Spleen (tissue), 7 donors: ENCODE measurements around the gene GKN1.

ENCODE experiments used
- POLR2A ChIP-seq, 3 donors: fragments of 450-650 bp; IDR thresholded peaks; one replicate each; pipeline ENCODE4 v1.5.1; 2017; ENCODE audit warnings: antibody characterized with exemption in 3 of 3, mild to moderate bottlenecking in 1 of 3
- TF ChIP-seq, protein P1 (sequence below), 11 experiments: fragments of 200-600 bp in 7 of 11; fragments of 450-650 bp in 4 of 11; sonication (generic) in 4 of 11; IDR thresholded peaks in 8 of 11; conservative IDR thresholded peaks in 3 of 11; 1 replicate in 7 of 11; 2 replicates in 4 of 11; pipeline versions ENCODE4 v1.4.0 to v1.8.0; 2016 to 2021; ENCODE audit warnings: antibody characterized with exemption in 11 of 11, inconsistent platforms in 4 of 11, mild to moderate bottlenecking in 1 of 11
- donor health status: DM: no; HTN: no; CAD: no; lungs with moderate emphysema.
- donor health status: DM: no; HTN: no; CAD: no.
- donor health status: DM: no; HTN: no; CAD: no.

DNA sequence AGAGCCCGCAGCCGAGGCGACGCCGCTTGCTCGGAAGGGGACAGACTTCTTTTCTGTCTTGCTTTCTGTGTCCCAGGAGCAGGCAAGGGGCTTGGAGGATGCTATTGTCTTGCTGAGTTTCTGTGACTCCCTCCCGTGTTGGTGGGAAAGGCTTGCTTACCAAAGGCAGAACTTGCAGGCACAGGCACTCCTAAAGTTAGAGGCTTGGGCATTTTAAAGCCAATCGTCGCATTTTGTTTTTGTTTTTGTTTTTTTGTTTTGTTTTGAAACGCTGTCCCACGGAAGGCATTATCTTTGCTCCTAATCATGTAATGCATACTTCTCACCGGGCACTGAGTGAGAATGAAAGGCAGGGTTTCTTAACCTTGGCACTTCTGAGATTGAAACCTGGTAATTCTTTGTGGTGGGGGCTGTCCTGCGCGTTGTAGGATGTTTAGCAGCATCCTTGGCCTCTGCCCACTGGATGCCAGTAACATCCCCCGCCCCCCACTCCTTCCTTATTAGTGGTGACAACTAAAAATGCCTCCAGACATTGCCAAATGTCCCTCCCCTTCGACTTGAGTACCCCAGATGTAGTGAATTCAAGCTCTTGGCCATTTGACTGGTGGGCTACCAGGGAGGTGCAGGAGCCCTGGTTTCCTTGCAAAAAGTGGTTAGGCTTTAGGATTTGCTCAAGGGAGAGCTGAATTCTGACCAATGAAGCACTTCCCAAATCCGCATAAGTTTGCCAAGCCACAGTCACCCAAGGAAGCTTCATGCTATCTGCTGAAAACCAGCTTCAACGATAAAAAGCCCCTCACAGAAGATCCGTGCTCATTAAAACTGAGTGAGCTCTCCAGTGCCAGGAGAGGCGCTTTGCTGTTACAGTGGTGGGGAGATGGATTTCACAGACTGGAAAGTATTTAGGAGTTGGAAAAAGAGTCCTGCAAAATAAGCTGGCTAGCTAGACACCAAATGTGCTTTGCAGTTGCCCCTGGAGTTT is 39.7 kb downstream of the GKN1 start:
- TF ChIP-seq, protein P1, sequence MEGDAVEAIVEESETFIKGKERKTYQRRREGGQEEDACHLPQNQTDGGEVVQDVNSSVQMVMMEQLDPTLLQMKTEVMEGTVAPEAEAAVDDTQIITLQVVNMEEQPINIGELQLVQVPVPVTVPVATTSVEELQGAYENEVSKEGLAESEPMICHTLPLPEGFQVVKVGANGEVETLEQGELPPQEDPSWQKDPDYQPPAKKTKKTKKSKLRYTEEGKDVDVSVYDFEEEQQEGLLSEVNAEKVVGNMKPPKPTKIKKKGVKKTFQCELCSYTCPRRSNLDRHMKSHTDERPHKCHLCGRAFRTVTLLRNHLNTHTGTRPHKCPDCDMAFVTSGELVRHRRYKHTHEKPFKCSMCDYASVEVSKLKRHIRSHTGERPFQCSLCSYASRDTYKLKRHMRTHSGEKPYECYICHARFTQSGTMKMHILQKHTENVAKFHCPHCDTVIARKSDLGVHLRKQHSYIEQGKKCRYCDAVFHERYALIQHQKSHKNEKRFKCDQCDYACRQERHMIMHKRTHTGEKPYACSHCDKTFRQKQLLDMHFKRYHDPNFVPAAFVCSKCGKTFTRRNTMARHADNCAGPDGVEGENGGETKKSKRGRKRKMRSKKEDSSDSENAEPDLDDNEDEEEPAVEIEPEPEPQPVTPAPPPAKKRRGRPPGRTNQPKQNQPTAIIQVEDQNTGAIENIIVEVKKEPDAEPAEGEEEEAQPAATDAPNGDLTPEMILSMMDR (IDR thresholded peaks at IDR 0.05 in 8 of 11, conservative IDR thresholded peaks at IDR 0.05 in 3 of 11) = no peak
- TF ChIP-seq POLR2A (IDR thresholded peaks at IDR 0.05) = no peak
